HCT116 (cell line): ENCODE results near the gene NDUFB8. TPM values are rescaled to one million over a fixed set of nuclear protein-coding genes. Genes with fewer than 3 reads are reported as not detected.

Experiments used
- ATAC-seq: fragments of 200-7000 bp; cut with Tn5 transposase; 2 replicates; pipeline ENCODE4 v1.9.1; 2020; ENCODE audit warnings: mild to moderate bottlenecking, moderate library complexity
- BruUV-seq: library from RNA; stranded (reverse); fragments of 400-500 nt; replicated peaks from 2 replicates; lab custom pipeline; 2021; lab: Mats Ljungman, UMichigan
- CTCF ChIA-PET: fragments of 300-600 bp; sonication (Branson Sonifier 250); formaldehyde crosslinking; loops from one replicate; lab custom pipeline; 2021; ENCODE audit warnings: antibody characterized with exemption; lab: Charles Lee
- POLR2A ChIA-PET: fragments of 300-600, 350-600 bp; sonication (Branson Sonifier 250); formaldehyde crosslinking; loops from one replicate; lab custom pipeline; 2021; ENCODE audit warnings: antibody characterized with exemption; lab: Charles Lee
- RAD21 ChIA-PET, 2 experiments: fragments of 300-600 bp; sonication (Branson Sonifier 250); formaldehyde crosslinking; loops; one replicate each; lab custom pipeline; 2023; ENCODE audit warnings: low total read pairs in 2 of 2; ENCODE audit not compliant: uncharacterized antibody in 2 of 2, unreplicated experiment in 2 of 2, low non-redundant PET in 1 of 2; lab: Charles Lee
- DNase-seq: peaks from one replicate; pipeline ENCODE4 v3.0.0-alpha.2; 2010; ENCODE audit warnings: low read depth, low spot score
- H2AFZ ChIP-seq: fragments of 200-600 bp; shearing (Covaris generic), sonication (generic); 2 replicates; pipeline ENCODE4 v1.6.1; 2017; ENCODE audit warnings: low read depth, mixed run types, mixed read lengths, antibody characterized with exemption, low read length; ENCODE audit not compliant: poor library complexity, severe bottlenecking
- H3K27ac ChIP-seq: 2 replicates; pipeline ENCODE4 v1.5.1; 2012; ENCODE audit warnings: low read depth, low read length
- H3K27me3 ChIP-seq: fragments of 200-600 bp; sonication (generic); 2 replicates; pipeline ENCODE4 v1.6.1; 2016; ENCODE audit warnings: mixed run types, low read length, mixed read lengths; ENCODE audit not compliant: insufficient read depth
- H3K36me3 ChIP-seq, 2 experiments: fragments of 200-500 bp in 1 of 2; fragments of 200-600 bp in 1 of 2; sonication (Bioruptor generic) in 1 of 2; sonication (generic) in 1 of 2; 2 replicates each; pipeline versions ENCODE4 v1.5.1 to v1.6.1; 2014 to 2016; ENCODE audit warnings: low read length in 2 of 2, inconsistent platforms in 1 of 2, mixed read lengths in 1 of 2, mixed run types in 1 of 2; ENCODE audit not compliant: insufficient read depth in 2 of 2, control insufficient read depth in 1 of 2
- H3K4me1 ChIP-seq, 2 experiments: fragments of 200-600 bp in 1 of 2; sonication (generic) in 1 of 2; 2 replicates each; pipeline versions ENCODE4 v1.5.1 to v1.6.1; 2012 to 2017; ENCODE audit warnings: low read length in 2 of 2, inconsistent platforms in 1 of 2, mild to moderate bottlenecking in 1 of 2, mixed read lengths in 1 of 2, mixed run types in 1 of 2, moderate library complexity in 1 of 2; ENCODE audit not compliant: insufficient read depth in 2 of 2, control insufficient read depth in 1 of 2
- H3K4me2 ChIP-seq: fragments of 200-600 bp; sonication (generic); 2 replicates; pipeline ENCODE4 v1.6.1; 2017; ENCODE audit warnings: mixed run types, low read length, mixed read lengths
- H3K4me3 ChIP-seq, 2 experiments: fragments of 200-600 bp in 1 of 2; sonication (generic) in 1 of 2; replicated peaks in 1 of 2; 2 replicates each; pipeline ENCODE4 v1.5.1; 2011 to 2016; ENCODE audit warnings: low read length in 2 of 2, control low read depth in 1 of 2, low read depth in 1 of 2, mild to moderate bottlenecking in 1 of 2, mixed read lengths in 1 of 2, mixed run types in 1 of 2
- H3K79me2 ChIP-seq: fragments of 200-600 bp; sonication (generic); 2 replicates; pipeline ENCODE4 v1.6.1; 2017; ENCODE audit warnings: mild to moderate bottlenecking, mixed run types, low read length, moderate library complexity, mixed read lengths; ENCODE audit not compliant: insufficient read depth
- H3K9ac ChIP-seq: fragments of 200-600 bp; sonication (generic); 2 replicates; pipeline ENCODE4 v1.6.1; 2016; ENCODE audit warnings: low read length, mixed read lengths
- H3K9me2 ChIP-seq: fragments of 200-600 bp; sonication (generic), shearing (Covaris generic); 2 replicates; pipeline ENCODE4 v1.6.1; 2017; ENCODE audit warnings: mixed run types, mild to moderate bottlenecking, moderate library complexity; ENCODE audit not compliant: insufficient read depth
- H3K9me3 ChIP-seq, 2 experiments: fragments of 200-500 bp in 1 of 2; fragments of 200-600 bp in 1 of 2; sonication (Bioruptor generic) in 1 of 2; sonication (generic) in 1 of 2; 2 replicates each; pipeline ENCODE4 v1.6.1; 2014 to 2017; ENCODE audit warnings: low read length in 2 of 2, mixed read lengths in 2 of 2, inconsistent platforms in 1 of 2, low read depth in 1 of 2, mild to moderate bottlenecking in 1 of 2, mixed run types in 1 of 2, moderate library complexity in 1 of 2; ENCODE audit not compliant: control insufficient read depth in 1 of 2, insufficient read depth in 1 of 2
- H4K20me1 ChIP-seq: fragments of 200-600 bp; sonication (generic), shearing (Covaris generic); 2 replicates; pipeline ENCODE4 v1.6.1; 2017; ENCODE audit warnings: mixed run types, mild to moderate bottlenecking, moderate library complexity; ENCODE audit not compliant: insufficient read depth
- EZH2phosphoT487 ChIP-seq: fragments of 200-600 bp; IDR thresholded peaks from 2 replicates; pipeline ENCODE4 v1.6.1; 2018; ENCODE audit warnings: antibody characterized with exemption, borderline replicate concordance
- JUND ChIP-seq: IDR thresholded peaks from 2 replicates; pipeline ENCODE4 v1.6.1; 2012
- YY1 ChIP-seq: IDR thresholded peaks from 2 replicates; pipeline ENCODE4 v1.6.1; 2011; ENCODE audit warnings: low read length, low read depth, moderate library complexity, mild to moderate bottlenecking; ENCODE audit not compliant: insufficient replicate concordance; ENCODE audit errors: extremely low read depth
- intact Hi-C: fragments of 100-400 bp; cut with micrococcal nuclease; formaldehyde crosslinking; loops from 2 replicates; pipeline ENCODE4 v1.10.0; 2022
- total RNA-seq: library from RNA; stranded (reverse); gene quantifications from one replicate; pipeline ENCODE4 v1.2.1, GENCODE V29; 2021; ENCODE audit not compliant: unreplicated experiment
- TF ChIP-seq, protein P1 (sequence below): IDR thresholded peaks from 2 replicates; pipeline ENCODE4 v1.6.1; 2012
- TF ChIP-seq, protein P2 (sequence below): IDR thresholded peaks from 2 replicates; pipeline ENCODE4 v1.6.1; 2012; ENCODE audit warnings: low read depth

Gene NDUFB8
- total RNA-seq, 1 experiment from 2014 or later = 243 TPM

DNA sequence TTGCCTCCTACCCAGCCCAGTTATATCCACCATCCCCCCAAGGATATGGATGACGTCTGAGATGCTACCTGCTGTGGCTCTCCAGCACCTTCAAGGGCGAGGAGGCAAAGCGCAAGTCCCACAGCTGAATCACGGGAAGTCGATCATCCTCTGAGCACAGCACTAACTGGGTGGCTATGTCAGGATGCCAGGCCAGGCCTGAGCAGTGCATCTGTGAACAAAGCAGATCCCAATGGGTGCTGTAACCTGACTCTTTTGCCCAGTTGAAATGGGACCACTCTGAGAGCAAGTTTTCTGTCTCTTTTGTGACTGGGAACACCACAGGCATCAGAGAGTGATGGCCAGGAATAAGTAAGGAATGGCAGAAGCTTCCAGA, 22.3 kb downstream of the NDUFB8 start:
- ChIA-PET CTCF (interaction anchor here (2.6 to 2.7 kb wide), 2 partner anchors 11 to 163 kb away, joined by 27 to 30 read pairs; no protein-coding TSS in a partner anchor), POLR2A (no interaction called here)
- H3K9ac ChIP-seq = no peak overlapping the region
- no peaks in the 10 kb centered on the region for H3K9me3 ChIP-seq
- no peak for TF ChIP-seq EZH2phosphoT487
- no peak for TF ChIP-seq YY1
- TF ChIP-seq JUND = no peak
- TF ChIP-seq, protein P1, sequence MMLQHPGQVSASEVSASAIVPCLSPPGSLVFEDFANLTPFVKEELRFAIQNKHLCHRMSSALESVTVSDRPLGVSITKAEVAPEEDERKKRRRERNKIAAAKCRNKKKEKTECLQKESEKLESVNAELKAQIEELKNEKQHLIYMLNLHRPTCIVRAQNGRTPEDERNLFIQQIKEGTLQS = no peak
- TF ChIP-seq, protein P2, sequence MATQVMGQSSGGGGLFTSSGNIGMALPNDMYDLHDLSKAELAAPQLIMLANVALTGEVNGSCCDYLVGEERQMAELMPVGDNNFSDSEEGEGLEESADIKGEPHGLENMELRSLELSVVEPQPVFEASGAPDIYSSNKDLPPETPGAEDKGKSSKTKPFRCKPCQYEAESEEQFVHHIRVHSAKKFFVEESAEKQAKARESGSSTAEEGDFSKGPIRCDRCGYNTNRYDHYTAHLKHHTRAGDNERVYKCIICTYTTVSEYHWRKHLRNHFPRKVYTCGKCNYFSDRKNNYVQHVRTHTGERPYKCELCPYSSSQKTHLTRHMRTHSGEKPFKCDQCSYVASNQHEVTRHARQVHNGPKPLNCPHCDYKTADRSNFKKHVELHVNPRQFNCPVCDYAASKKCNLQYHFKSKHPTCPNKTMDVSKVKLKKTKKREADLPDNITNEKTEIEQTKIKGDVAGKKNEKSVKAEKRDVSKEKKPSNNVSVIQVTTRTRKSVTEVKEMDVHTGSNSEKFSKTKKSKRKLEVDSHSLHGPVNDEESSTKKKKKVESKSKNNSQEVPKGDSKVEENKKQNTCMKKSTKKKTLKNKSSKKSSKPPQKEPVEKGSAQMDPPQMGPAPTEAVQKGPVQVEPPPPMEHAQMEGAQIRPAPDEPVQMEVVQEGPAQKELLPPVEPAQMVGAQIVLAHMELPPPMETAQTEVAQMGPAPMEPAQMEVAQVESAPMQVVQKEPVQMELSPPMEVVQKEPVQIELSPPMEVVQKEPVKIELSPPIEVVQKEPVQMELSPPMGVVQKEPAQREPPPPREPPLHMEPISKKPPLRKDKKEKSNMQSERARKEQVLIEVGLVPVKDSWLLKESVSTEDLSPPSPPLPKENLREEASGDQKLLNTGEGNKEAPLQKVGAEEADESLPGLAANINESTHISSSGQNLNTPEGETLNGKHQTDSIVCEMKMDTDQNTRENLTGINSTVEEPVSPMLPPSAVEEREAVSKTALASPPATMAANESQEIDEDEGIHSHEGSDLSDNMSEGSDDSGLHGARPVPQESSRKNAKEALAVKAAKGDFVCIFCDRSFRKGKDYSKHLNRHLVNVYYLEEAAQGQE = no peak
- TF ChIP-seq, all 23 proteins: peak for 0
- RAD21 ChIA-PET = no interaction called here
- no peak overlapping the region for H2AFZ ChIP-seq
- no peaks in the 10 kb centered on the region for H3K9me2 ChIP-seq
- no peaks in the 10 kb centered on the region for H4K20me1 ChIP-seq
- DNase-seq (no peak), ATAC-seq (no peak)
- peaks cover 19 to 33% of the 10 kb centered on the region in 2 experiments; a peak in 3 of 4 replicates for H3K36me3 ChIP-seq
- no peak overlapping the region for H3K27ac ChIP-seq
- peaks cover 0 to 4% of the 10 kb centered on the region in 2 experiments; a peak in 1 of 4 replicates for H3K4me1 ChIP-seq
- no peaks in the 10 kb centered on the region for H3K79me2 ChIP-seq
- BruUV-seq = no TSS peak
- intact Hi-C loops = no loop called here
- H3K4me2 ChIP-seq = no peak overlapping the region
- H3K27me3 ChIP-seq = no peaks in the 10 kb centered on the region
- no peak overlapping the region for H3K4me3 ChIP-seq
